LNCaP clone FGC (cell line): Measurements from ENCODE around the gene FGGY.

ENCODE experiments used
- DNase-seq: peaks from one replicate; pipeline ENCODE4 v3.0.0-alpha.2; 2011; ENCODE audit warnings: low read depth
- H3K4me3 ChIP-seq: 2 replicates; pipeline ENCODE4 v1.5.1; 2011; ENCODE audit warnings: mild to moderate bottlenecking, low read depth, low read length, control low read depth
- TF ChIP-seq, protein P1 (sequence below): IDR thresholded peaks from 2 replicates; pipeline ENCODE4 v1.5.1; 2012; ENCODE audit warnings: mild to moderate bottlenecking; ENCODE audit not compliant: control insufficient read depth, insufficient read depth; ENCODE audit errors: extremely low read depth

Gene FGGY

DNA sequence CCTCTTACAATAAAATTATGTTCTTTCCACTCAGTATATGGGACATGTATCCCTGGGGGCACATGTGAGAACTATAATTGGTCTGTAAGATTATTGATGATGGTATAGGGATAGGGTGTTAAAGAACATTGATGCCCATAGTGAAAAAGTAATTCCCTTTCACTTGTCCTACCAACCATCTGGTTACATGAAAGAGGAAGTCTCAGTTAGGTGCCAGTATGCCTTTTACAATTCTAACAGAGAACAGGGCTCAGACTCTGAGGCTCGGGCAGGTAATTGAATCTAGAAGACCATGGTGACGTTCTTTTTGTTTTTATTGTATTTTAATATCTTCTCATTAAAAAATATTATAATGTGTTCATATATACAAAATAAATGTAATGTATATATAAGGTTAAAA lies 113.6 kb downstream of the FGGY start:
- TF ChIP-seq, protein P1, sequence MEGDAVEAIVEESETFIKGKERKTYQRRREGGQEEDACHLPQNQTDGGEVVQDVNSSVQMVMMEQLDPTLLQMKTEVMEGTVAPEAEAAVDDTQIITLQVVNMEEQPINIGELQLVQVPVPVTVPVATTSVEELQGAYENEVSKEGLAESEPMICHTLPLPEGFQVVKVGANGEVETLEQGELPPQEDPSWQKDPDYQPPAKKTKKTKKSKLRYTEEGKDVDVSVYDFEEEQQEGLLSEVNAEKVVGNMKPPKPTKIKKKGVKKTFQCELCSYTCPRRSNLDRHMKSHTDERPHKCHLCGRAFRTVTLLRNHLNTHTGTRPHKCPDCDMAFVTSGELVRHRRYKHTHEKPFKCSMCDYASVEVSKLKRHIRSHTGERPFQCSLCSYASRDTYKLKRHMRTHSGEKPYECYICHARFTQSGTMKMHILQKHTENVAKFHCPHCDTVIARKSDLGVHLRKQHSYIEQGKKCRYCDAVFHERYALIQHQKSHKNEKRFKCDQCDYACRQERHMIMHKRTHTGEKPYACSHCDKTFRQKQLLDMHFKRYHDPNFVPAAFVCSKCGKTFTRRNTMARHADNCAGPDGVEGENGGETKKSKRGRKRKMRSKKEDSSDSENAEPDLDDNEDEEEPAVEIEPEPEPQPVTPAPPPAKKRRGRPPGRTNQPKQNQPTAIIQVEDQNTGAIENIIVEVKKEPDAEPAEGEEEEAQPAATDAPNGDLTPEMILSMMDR: no peak
- DNase-seq: no peak
- H3K4me3 ChIP-seq: no peak overlapping the region

DNA sequence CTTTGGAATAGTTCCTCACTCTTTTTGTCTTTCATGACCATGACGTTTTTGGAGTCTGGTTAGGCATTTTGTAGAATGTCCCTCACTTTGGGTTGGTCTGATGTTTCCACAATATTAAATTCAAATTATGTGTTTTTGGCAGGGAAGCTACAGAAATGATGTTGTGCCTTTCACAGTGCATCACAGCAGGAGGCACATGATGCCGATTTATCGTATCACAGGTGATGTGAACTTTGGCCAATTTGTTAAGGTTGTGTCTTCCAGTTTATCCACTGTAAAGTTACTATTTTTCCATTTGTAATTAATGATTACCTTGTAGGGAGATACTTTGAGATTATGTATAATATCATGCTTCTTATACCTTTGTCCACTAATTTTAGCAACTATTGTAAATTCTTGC lies 114.3 kb downstream of the FGGY start:
- TF ChIP-seq, protein P1: no peak
- H3K4me3 ChIP-seq: no peak overlapping the region

DNA sequence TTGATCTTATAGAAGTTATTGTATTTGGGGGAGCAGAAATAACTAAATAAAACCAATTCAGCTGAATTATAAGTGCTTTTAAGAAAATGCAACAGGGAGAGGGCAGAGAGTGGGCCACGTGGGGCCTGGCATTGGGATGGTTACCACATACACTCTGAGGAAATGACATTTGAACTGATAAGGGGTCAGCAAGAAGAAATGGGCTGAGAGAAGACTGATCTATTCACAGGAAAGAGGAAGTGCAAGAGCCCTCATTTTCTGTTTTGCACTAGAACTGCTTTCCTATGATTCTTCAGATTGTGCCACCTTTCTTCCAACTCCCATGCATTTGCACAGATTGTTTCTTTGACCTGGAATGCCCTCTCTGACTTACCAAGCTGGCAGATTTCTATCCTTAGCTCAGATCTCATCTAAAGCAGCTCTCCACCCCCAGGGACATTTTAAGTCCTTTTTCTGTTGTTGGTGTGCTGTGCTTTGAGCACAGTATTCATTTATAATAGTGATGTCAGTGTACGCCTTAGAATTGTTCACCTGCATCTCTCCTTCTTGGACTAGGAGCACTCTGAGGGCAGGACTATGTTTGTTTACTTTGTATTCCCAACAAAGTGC lies 115.9 kb downstream of the FGGY start:
- no peak overlapping the region for H3K4me3 ChIP-seq
- DNase-seq: no peak
- TF ChIP-seq, protein P1: no peak

More for the DNA sequence above, 114.3 kb downstream of the FGGY start:
- no peak for DNase-seq

DNA sequence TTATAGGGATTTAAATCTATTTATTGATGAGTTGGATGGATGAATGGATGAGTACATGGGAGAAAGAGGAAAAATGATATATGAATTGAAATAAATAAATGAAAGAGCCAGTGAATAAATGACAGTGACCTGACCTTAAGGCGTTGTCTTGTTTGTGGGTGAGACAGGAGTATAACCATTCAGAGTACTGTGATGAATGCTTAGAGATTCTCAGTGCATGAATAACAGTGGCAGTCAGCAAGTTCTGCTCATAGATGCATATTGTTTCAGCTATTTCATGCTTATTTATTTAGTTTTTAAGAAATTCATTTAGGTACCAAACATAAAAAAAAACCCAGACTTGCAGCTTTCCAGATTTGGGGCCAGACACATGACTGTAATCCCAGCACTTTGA lies 116.4 kb downstream of the FGGY start:
- no peak for DNase-seq
- H3K4me3 ChIP-seq: no peak overlapping the region
- TF ChIP-seq, protein P1: no peak

DNA sequence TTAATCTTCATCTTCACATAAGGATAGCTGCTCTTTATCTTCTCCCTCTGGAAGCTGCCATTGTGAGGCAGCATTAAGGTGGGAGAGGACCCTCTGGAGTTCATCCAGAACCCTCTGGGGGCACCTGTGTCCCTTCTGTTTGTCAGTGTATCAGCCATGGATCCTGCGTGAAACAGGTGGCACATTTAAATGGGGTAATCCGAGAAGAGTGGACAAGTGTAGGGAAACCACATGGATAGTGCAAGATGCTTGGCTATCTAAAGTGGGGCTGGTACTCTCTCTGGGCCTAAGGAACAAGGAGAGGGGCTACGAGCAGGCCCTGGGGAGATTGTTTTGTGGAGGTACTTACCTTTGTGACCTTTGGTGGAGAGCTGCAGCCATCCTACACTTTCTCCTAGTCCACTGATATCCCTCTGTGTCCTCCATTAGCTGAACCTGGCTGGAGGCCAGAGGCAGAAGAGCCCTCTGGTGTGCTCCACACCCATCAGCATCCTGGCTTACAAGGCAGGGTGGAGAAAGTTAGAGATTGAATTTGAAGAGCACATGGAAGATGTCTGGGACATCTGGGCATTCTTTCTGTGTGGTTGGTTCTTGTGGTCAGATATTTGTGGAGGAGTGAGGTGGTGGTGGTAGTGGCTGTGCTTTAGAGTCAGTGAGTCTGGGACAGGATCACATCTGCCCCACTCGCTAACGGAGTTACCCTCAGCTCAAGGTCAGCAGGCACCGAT lies 117.7 kb downstream of the FGGY start:
- no peak overlapping the region for H3K4me3 ChIP-seq
- TF ChIP-seq, protein P1: no peak
- DNase-seq: no peak

DNA sequence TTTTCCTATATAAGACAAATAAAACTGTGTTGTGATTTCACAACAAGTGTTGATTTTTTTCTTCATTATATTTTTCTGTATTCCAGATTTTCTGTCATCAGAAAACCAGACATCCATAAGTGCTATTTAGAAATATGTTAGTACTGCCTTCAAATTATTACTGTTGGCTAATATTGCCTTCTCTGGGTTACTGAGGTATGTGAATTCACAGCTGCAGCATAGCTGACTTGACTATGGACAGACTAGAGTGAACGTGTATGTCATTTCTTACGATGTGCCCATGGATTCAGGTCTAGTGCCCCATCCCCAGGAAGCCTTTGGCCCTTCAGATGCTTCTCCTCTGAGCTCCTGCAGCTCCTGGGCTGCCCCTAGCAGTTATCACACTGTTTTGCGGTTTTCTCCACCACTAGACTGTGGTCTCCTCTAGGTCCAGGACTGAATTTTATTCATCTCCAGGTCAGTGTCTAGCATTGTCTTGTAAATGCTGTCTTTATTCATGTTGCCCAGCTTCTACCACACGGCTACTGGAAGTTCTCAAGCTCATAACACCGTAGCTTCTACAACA lies 118.5 kb downstream of the FGGY start:
- no peak overlapping the region for H3K4me3 ChIP-seq
- TF ChIP-seq, protein P1: no peak
- DNase-seq: no peak

DNA sequence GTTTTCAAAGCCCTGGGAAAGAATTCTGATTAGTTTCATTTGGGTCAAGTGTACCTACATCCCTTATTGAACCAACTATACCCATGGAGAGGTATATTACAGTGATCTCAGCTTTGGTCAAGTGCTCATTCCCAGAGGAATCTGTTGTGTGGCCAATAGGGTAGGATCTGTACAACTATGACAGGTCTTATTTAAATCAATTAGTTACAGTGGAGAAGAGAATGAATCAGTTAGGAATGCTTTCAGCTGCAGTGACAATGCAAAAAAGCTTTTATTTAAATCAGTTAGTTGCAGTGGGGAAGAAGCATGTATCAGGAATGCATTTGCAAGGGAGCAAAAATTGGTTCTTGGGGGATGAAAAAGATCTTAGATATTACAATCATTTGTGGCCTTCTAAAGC lies 119.0 kb downstream of the FGGY start:
- TF ChIP-seq, protein P1: no peak
- H3K4me3 ChIP-seq: no peak overlapping the region
- no peak for DNase-seq
